Dendritic cell treated with granulocyte-macrophage colony-stimulating factor and Interleukin-4, amounts not matched to agents 40 ng/mL and 50 ng/mL, for 4 days (primary cell): ENCODE results near the gene SORCS3.

ENCODE experiments used
- H3K27ac Mint-ChIP-seq: one replicate; pipeline ENCODE4 v1.8.0; 2022; ENCODE audit warnings: mild to moderate bottlenecking, mixed read lengths
- H3K27me3 Mint-ChIP-seq: one replicate; pipeline ENCODE4 v1.8.0; 2022; ENCODE audit warnings: mild to moderate bottlenecking, mixed read lengths
- H3K36me3 Mint-ChIP-seq: one replicate; pipeline ENCODE4 v1.8.0; 2022; ENCODE audit warnings: low read depth, mixed read lengths
- H3K4me1 Mint-ChIP-seq: one replicate; pipeline ENCODE4 v1.8.0; 2022; ENCODE audit warnings: low read depth, mixed read lengths
- H3K4me3 Mint-ChIP-seq: one replicate; pipeline ENCODE4 v1.8.0; 2022; ENCODE audit warnings: mild to moderate bottlenecking, moderate library complexity, mixed read lengths
- H3K9me3 Mint-ChIP-seq: one replicate; pipeline ENCODE4 v1.8.0; 2022; ENCODE audit warnings: mixed read lengths
- intact Hi-C: fragments of 100-400 bp; cut with micrococcal nuclease; formaldehyde crosslinking; loops from one replicate; pipeline ENCODE4 v1.15.0; 2022

SORCS3 gene

DNA sequence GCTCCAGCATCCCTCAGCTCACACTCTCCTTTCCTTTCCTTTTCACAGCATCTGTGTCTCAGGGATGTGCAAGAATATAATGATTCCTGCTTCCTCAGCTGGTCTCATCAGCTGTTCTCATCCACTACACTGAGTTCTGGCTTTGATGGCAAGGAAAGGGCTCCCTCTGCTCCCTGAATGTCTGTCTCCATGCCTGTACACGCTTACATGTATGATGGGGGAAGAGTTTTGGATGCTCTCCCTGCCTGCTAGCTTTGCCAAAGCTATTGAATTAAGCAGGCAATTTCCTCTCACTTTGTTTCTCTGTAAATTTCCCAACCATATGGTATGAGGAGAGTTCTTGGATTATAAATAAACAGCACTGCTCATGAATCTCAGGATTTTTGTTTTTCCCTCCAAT is 254.5 kb downstream of the SORCS3 start:
- Mint-ChIP-seq H3K4me3 (no peak overlapping the region), H3K27ac (no peak overlapping the region), H3K4me1 (no peaks in the 10 kb centered on the region), H3K36me3 (no peaks in the 10 kb centered on the region), H3K9me3 (peaks cover 3% of the 10 kb centered on the region), H3K27me3 (no peaks in the 10 kb centered on the region)
- intact Hi-C loops, result no loop called here

DNA sequence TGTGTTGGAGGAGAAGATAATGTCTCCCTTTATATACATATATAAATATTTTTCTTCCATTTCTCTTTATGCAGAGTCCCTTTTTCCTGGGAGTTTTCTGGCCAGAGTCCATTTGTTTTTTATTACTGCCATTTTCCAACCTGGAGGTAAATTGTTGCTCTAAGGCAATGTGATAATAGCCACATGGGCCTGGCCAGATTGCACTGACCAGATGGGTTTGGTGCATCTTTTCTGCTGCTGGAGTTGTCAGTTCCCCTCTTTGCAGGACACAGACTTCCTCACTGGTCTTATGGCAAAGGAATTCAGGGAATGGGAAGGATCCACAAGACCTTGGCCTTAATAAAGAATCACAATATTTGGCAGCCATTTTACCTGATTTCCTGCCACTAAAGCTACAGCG is 254.9 kb downstream of the SORCS3 start:
- intact Hi-C loops, result no loop called here
- no peaks in the 10 kb centered on the region for H3K4me1 Mint-ChIP-seq
- H3K4me3 Mint-ChIP-seq, result no peak overlapping the region
- H3K36me3 Mint-ChIP-seq, result no peaks in the 10 kb centered on the region
- H3K9me3 Mint-ChIP-seq, result no peaks in the 10 kb centered on the region
- no peaks in the 10 kb centered on the region for H3K27me3 Mint-ChIP-seq
- no peak overlapping the region for H3K27ac Mint-ChIP-seq

DNA sequence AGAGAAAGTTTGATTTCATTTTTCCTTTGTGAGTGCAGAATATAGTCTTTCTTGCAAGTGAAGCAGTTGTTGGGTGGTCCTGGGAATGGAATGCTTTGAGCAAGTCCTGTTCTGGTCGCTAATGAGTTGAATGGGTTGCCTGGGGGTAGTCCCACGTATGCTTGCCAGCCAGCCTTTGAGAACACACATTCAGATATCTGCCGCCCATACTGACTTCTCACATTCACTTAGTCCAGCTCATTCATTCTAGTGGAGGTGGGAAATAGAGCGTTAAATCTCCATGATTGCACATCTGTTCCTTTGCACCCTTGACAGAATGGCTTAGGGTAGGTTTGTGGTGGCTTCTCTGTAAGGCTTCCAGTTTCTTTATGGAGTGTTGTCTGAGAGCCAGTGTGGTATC is 256.6 kb downstream of the SORCS3 start:
- intact Hi-C loops, result no loop called here

DNA sequence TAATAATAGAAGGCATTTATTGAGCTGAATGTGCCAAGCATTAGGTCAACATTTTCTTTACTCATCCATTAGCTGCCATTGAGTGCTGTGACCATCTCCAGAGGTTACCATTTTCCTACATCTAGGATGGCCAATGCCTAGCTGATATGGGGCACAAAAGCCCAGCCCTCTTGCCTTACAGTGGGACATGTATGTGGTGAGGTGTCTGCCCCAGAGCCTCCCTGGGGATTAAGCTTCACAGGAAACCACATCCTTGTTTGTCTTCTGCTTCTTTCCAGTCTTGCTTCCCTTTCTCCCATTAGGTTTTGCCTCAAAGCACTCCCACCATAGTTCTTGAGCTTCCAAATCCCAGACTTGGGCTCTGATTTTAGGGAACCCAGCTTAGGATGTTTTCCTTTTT is 258.7 kb downstream of the SORCS3 start:
- Mint-ChIP-seq H3K4me1 (no peaks in the 10 kb centered on the region), H3K27ac (no peak overlapping the region), H3K9me3 (no peaks in the 10 kb centered on the region), H3K36me3 (no peaks in the 10 kb centered on the region), H3K27me3 (no peaks in the 10 kb centered on the region), H3K4me3 (no peak overlapping the region)
- intact Hi-C loops, result no loop called here

More for the DNA sequence above, 256.6 kb downstream of the SORCS3 start:
- no peak overlapping the region for H3K4me3 Mint-ChIP-seq
- no peaks in the 10 kb centered on the region for H3K27me3 Mint-ChIP-seq
- H3K36me3 Mint-ChIP-seq, result no peaks in the 10 kb centered on the region
- no peak overlapping the region for H3K27ac Mint-ChIP-seq
- no peaks in the 10 kb centered on the region for H3K9me3 Mint-ChIP-seq
- H3K4me1 Mint-ChIP-seq, result no peaks in the 10 kb centered on the region

GRCh38 chr10:104903433-104903832 is 262.3 kb downstream of the SORCS3 start:
- intact Hi-C loops, result no loop called here
- Mint-ChIP-seq H3K4me1 (no peaks in the 10 kb centered on the region), H3K4me3 (no peak overlapping the region), H3K36me3 (no peaks in the 10 kb centered on the region), H3K27ac (no peak overlapping the region), H3K27me3 (no peaks in the 10 kb centered on the region), H3K9me3 (no peaks in the 10 kb centered on the region)

GRCh38 chr10:104904753-104905323 is 263.7 kb downstream of the SORCS3 start:
- intact Hi-C loops, result no loop called here
- Mint-ChIP-seq H3K27ac (no peak overlapping the region), H3K36me3 (no peaks in the 10 kb centered on the region), H3K4me1 (no peaks in the 10 kb centered on the region), H3K27me3 (no peaks in the 10 kb centered on the region), H3K9me3 (no peaks in the 10 kb centered on the region), H3K4me3 (no peak overlapping the region)

- no peaks in the 10 kb centered on the region for H3K4me1 Mint-ChIP-seq
- no peak overlapping the region for H3K4me3 Mint-ChIP-seq
- H3K9me3 Mint-ChIP-seq, result no peaks in the 10 kb centered on the region
- H3K27ac Mint-ChIP-seq, result no peak overlapping the region
- H3K27me3 Mint-ChIP-seq, result no peaks in the 10 kb centered on the region
- no peaks in the 10 kb centered on the region for H3K36me3 Mint-ChIP-seq
- intact Hi-C loops, result no loop called here
Observed at GRCh38 chr10:104906112-104906511, 265.0 kb downstream of the SORCS3 start.

DNA sequence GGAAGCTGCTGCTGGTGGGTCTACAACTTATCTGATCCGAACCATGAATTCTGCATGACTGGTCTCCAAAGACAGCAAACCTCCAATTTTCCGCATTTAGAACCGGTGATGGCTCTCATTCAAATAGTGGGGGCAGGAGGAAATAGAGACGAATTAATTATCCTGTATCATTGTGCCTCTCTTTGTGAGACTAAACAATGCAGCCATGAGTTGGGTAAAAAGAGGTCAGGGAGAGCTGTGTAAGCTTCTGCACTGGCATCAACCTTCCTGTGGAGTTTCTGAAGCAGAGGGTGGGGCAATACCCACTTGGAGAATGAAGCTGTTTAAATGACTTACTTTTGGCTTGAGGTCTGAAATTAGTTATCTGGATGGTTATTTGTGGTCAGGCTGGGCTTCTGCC is 266.4 kb downstream of the SORCS3 start:
- H3K4me1 Mint-ChIP-seq, result no peaks in the 10 kb centered on the region
- H3K27me3 Mint-ChIP-seq, result no peaks in the 10 kb centered on the region
- intact Hi-C loops, result no loop called here
- no peaks in the 10 kb centered on the region for H3K36me3 Mint-ChIP-seq
- H3K9me3 Mint-ChIP-seq, result no peaks in the 10 kb centered on the region
- no peak overlapping the region for H3K4me3 Mint-ChIP-seq
- H3K27ac Mint-ChIP-seq, result no peak overlapping the region

- Mint-ChIP-seq H3K9me3 (no peaks in the 10 kb centered on the region), H3K36me3 (no peaks in the 10 kb centered on the region), H3K27me3 (no peaks in the 10 kb centered on the region), H3K4me3 (no peak overlapping the region), H3K4me1 (no peaks in the 10 kb centered on the region), H3K27ac (no peak overlapping the region)
- intact Hi-C loops, result no loop called here
Observed at GRCh38 chr10:104908581-104908980, 267.5 kb downstream of the SORCS3 start.

DNA sequence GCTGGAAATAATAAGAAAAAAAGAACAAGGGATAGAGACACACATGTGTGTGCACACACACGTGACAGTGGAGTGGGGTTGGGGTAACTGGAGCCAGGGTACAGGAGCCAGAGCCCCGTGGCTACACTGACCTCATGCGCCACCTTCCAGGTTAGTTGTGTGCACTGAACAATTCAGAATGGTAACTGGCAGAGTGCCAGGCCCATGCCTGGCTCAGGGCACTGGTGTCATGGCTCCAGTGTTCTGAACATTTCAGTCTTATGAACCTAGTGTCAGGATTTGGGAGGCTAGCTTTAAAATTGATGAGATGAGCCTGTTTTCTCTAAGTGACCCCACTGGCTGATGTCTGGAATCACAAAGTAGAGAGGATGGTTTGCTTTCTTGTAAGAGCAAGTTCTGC is 269.6 kb downstream of the SORCS3 start:
- H3K27ac Mint-ChIP-seq, result no peak overlapping the region
- H3K4me1 Mint-ChIP-seq, result no peaks in the 10 kb centered on the region
- no peaks in the 10 kb centered on the region for H3K36me3 Mint-ChIP-seq
- H3K27me3 Mint-ChIP-seq, result no peaks in the 10 kb centered on the region
- no peak overlapping the region for H3K4me3 Mint-ChIP-seq
- intact Hi-C loops, result no loop called here
- no peaks in the 10 kb centered on the region for H3K9me3 Mint-ChIP-seq

DNA sequence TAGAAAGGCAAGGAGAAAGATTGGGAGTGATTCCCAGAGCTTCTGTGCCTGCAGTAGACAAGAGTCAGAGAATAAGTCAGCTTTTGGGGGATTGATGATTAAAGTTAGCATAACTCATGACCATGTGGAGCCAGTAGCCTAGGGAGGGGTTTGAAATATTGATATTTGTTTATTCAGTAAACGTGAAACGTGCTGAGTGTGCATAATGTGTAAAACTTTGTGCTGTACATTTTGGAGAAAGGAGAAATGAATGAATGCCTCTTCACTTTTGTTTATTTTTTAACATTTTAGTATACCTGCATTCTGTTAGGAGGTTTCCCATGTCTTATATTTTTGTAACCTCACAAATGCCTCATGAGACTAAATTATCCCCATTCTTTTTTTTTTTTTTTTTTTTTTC is 272.3 kb downstream of the SORCS3 start:
- H3K36me3 Mint-ChIP-seq, result no peaks in the 10 kb centered on the region
- intact Hi-C loops, result no loop called here

DNA sequence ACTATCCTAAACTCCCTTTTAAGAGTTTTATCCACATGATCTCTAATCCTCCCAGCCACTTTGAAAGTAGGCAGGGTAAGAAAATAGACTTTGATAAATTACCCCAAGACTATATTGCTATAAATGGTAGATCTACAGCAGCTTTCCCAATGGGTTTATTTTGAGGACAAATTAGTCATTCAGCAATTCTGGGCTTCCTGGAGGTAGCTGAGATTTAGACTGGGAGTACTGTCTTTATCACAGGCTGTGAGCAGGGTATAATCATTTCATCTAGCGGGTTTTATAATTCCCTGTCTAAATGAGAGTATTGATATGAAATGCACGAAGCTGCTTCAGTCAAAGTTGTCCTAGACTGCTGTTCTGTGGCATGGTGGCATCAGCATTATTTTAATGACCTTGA is 279.4 kb downstream of the SORCS3 start:
- intact Hi-C loops, result no loop called here
- H3K27me3 Mint-ChIP-seq, result no peaks in the 10 kb centered on the region
- no peak overlapping the region for H3K4me3 Mint-ChIP-seq
- no peak overlapping the region for H3K27ac Mint-ChIP-seq
- H3K9me3 Mint-ChIP-seq, result no peaks in the 10 kb centered on the region
- H3K36me3 Mint-ChIP-seq, result no peaks in the 10 kb centered on the region
- no peaks in the 10 kb centered on the region for H3K4me1 Mint-ChIP-seq

More for the DNA sequence above, 272.3 kb downstream of the SORCS3 start:
- no peak overlapping the region for H3K27ac Mint-ChIP-seq
- H3K9me3 Mint-ChIP-seq, result no peaks in the 10 kb centered on the region
- H3K4me1 Mint-ChIP-seq, result no peaks in the 10 kb centered on the region
- no peak overlapping the region for H3K4me3 Mint-ChIP-seq
- no peaks in the 10 kb centered on the region for H3K27me3 Mint-ChIP-seq

- H3K27me3 Mint-ChIP-seq, result no peaks in the 10 kb centered on the region
- H3K4me3 Mint-ChIP-seq, result no peak overlapping the region
- H3K4me1 Mint-ChIP-seq, result no peaks in the 10 kb centered on the region
- no peaks in the 10 kb centered on the region for H3K9me3 Mint-ChIP-seq
- H3K27ac Mint-ChIP-seq, result no peak overlapping the region
- H3K36me3 Mint-ChIP-seq, result no peaks in the 10 kb centered on the region
- intact Hi-C loops, result no loop called here
Observed at GRCh38 chr10:104921763-104922162, 280.7 kb downstream of the SORCS3 start.

DNA sequence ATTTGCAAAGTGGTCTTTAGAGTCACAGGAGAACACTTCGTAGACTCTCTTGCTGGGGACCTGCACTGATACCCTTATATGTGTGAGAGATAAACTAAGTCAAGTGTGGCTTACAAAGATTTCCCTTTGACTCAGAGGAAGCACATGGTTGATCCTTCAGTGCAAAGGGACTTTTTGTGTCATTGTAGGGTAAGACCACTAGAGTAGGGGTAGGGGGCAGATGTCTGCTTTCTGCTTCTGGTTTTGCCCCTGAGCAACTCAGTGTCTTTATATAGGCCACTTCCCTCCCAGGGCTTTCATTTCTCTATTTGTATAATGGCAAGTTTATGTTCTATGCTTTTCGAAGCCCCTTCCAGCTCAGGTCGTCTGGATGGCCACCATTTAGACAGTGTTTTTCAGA is 281.7 kb downstream of the SORCS3 start:
- no peak overlapping the region for H3K4me3 Mint-ChIP-seq
- no peaks in the 10 kb centered on the region for H3K9me3 Mint-ChIP-seq
- no peaks in the 10 kb centered on the region for H3K27me3 Mint-ChIP-seq
- no peaks in the 10 kb centered on the region for H3K36me3 Mint-ChIP-seq
- H3K4me1 Mint-ChIP-seq, result no peaks in the 10 kb centered on the region
- no peak overlapping the region for H3K27ac Mint-ChIP-seq
- intact Hi-C loops, result no loop called here

GRCh38 chr10:104923501-104923900 is 282.4 kb downstream of the SORCS3 start:
- intact Hi-C loops, result no loop called here
- Mint-ChIP-seq H3K36me3 (no peaks in the 10 kb centered on the region), H3K9me3 (no peaks in the 10 kb centered on the region), H3K27ac (no peak overlapping the region), H3K4me3 (no peak overlapping the region), H3K27me3 (no peaks in the 10 kb centered on the region), H3K4me1 (no peaks in the 10 kb centered on the region)
